Adrenal gland (tissue), 12 donors: Measurements from ENCODE around the gene ACTR8. TPM values are rescaled to one million over a fixed set of nuclear protein-coding genes. Genes with fewer than 3 reads are reported as not detected.
A peak's percentile ranks its signal among the peaks of the same experiment; 100 is the strongest.

ENCODE experiments used
- DNase-seq, 7 donors: peaks; one replicate each; pipeline ENCODE4 v3.0.0-alpha.2; 2019 to 2020
- H3K27ac ChIP-seq, 5 donors: fragments of 200-600 bp; sonication (generic) in 4 of 5; 1 replicate in 3 of 5; 2 replicates in 2 of 5; pipeline versions ENCODE4 v1.5.1 to v1.8.0; 2016 to 2020; ENCODE audit warnings: mild to moderate bottlenecking in 1 of 5
- H3K27me3 ChIP-seq: fragments of 200-600 bp; 2 replicates; pipeline ENCODE4 v1.8.0; 2021
- H3K36me3 ChIP-seq, 2 donors: fragments of 200-600 bp; replicated peaks in 1 of 2; 1 replicate in 1 of 2; 2 replicates in 1 of 2; pipeline versions ENCODE4 v1.5.1 to v1.8.0; 2018 to 2022
- H3K4me1 ChIP-seq, 2 donors: fragments of 200-600 bp; replicated peaks in 1 of 2; 1 replicate in 1 of 2; 2 replicates in 1 of 2; pipeline versions ENCODE4 v1.5.1 to v1.8.0; 2018 to 2021
- H3K4me3 ChIP-seq, 4 donors: fragments of 200-600 bp; sonication (generic) in 3 of 4; one replicate each; pipeline ENCODE4 v1.5.1; 2016 to 2018
- H3K9me3 ChIP-seq, 3 donors: fragments of 200-600 bp; sonication (generic) in 1 of 3; replicated peaks in 1 of 3; 1 replicate in 2 of 3; 2 replicates in 1 of 3; pipeline versions ENCODE4 v1.5.1 to v1.8.0; 2016 to 2021
- POLR2A ChIP-seq, 2 donors: fragments of 450-650 bp; IDR thresholded peaks; one replicate each; pipeline ENCODE4 v1.6.1; 2017; ENCODE audit warnings: antibody characterized with exemption in 2 of 2, mild to moderate bottlenecking in 2 of 2, moderate library complexity in 1 of 2
- WGBS, 4 donors: extraction: QIAGEN DNeasy Blood & Tissue Kit in 2 of 4; methylation state at CpG; one replicate each; pipeline versions ENCODE4 v1.1.5 to v1.1.7; 2013 to 2017; 5-methylcytosine and 5-hydroxymethylcytosine counted together
- intact Hi-C, 2 donors: fragments of 100-400 bp; cut with DNase I; formaldehyde crosslinking; loops; one replicate each; pipeline versions ENCODE4 v1.14.1 to v1.15.0; 2022 to 2023
- polyA plus RNA-seq, 3 donors: library from polyadenylated mRNA; stranded (reverse); fragments of 200-250 nt in 2 of 3; fragments of 350-450 nt in 1 of 3; fragmentation: Illumina TruSeq in 1 of 3; extraction: RNeasy Lipid Tissue Mini Kit (QIAGEN cat#74804) in 1 of 3; gene quantifications; one replicate each; pipeline ENCODE4 v1.2.3, GENCODE V29; 2013 to 2014
- total RNA-seq, 9 donors: library from RNA; depleted of rRNA in 4 of 9; stranded (reverse); fragments of >200 nt in 4 of 9; fragments of 120-200 nt in 1 of 9; fragmentation: NEBNext Ultra II Directional in 1 of 9; extraction: Animal tissue kit (Norgen Biotek cat#: 25700) in 1 of 9; gene quantifications; one replicate each; pipeline versions ENCODE4 v1.1.0 to v1.2.4, GENCODE V29; 2013 to 2023
- TF ChIP-seq, protein P1 (sequence below), 6 experiments: fragments of 450-650 bp in 4 of 6; fragments of 200-600 bp in 2 of 6; sonication (generic) in 1 of 6; IDR thresholded peaks; 1 replicate in 5 of 6; 2 replicates in 1 of 6; pipeline versions ENCODE4 v1.5.1 to v1.8.0; 2016 to 2021; ENCODE audit warnings: antibody characterized with exemption in 6 of 6, mild to moderate bottlenecking in 2 of 6, moderate library complexity in 1 of 6
- donor health status: healthy with polysubstance abuse.
- donor health status: Bipolar disorder and iron deficiency.
- donor health status: DM: yes; HTN: yes; CAD: no.
- donor health status: DM: no; HTN: no; CAD: no.
- donor health status: DM: no; HTN: no; CAD: no.
- donor health status: DM: yes; HTN: yes; CAD: no.

ACTR8 gene
- total and polyA plus RNA-seq, 12 donors: 5.8 to 42.2 (median 21.1) TPM

- H3K27ac ChIP-seq: peak overlapping the region; percentile 41 to 97 (median 89)
- DNase-seq: peak; percentile 29 to 80 (median 40)
- intact Hi-C loops: no loop called here
- no peaks in the 10 kb centered on the region for H3K9me3 ChIP-seq
- H3K4me1 ChIP-seq: peaks cover 7 to 22% of the 10 kb centered on the region in 2 donors
- peak overlapping the region; percentile 31 to 97 (median 84) for H3K4me3 ChIP-seq
- H3K27me3 ChIP-seq: no peaks in the 10 kb centered on the region
- no peak for TF ChIP-seq POLR2A (IDR thresholded peaks at IDR 0.05)
- TF ChIP-seq, protein P1, sequence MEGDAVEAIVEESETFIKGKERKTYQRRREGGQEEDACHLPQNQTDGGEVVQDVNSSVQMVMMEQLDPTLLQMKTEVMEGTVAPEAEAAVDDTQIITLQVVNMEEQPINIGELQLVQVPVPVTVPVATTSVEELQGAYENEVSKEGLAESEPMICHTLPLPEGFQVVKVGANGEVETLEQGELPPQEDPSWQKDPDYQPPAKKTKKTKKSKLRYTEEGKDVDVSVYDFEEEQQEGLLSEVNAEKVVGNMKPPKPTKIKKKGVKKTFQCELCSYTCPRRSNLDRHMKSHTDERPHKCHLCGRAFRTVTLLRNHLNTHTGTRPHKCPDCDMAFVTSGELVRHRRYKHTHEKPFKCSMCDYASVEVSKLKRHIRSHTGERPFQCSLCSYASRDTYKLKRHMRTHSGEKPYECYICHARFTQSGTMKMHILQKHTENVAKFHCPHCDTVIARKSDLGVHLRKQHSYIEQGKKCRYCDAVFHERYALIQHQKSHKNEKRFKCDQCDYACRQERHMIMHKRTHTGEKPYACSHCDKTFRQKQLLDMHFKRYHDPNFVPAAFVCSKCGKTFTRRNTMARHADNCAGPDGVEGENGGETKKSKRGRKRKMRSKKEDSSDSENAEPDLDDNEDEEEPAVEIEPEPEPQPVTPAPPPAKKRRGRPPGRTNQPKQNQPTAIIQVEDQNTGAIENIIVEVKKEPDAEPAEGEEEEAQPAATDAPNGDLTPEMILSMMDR (IDR thresholded peaks at IDR 0.05): no peak
- H3K36me3 ChIP-seq: peaks cover 0 to 12% of the 10 kb centered on the region in 2 donors
- WGBS, 4 donors: 3 to 8% (median 5%) methylated on average over 21 of the region's 21 CpGs
These were observed 8.9 kb upstream of the ACTR8 start for GRCh38 chr3:53890726-53891475.

DNA sequence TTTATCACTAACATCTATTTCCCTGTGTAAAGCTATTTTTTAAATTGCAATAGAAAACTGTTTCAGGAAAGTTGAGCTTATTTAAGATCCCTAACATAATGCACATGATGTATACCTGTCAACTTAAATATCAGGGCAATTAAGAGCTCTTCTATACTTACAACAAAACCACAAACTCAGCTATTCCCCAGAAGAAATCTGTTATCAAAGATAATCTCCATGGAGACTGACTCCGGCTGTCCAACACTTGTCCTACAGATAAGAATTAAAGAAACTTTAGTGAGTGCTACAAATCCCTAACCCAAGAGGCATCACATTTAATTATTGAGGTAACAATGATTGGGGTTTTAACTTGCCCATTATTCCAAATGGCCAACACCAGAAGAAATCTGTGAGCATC is 6.3 kb upstream of the ACTR8 start:
- Histone ChIP-seq H3K4me3 (no peak overlapping the region), H3K36me3 (peaks cover 0 to 30% of the 10 kb centered on the region in 2 donors), H3K4me1 (peaks cover 7 to 22% of the 10 kb centered on the region in 2 donors), H3K27me3 (no peaks in the 10 kb centered on the region), H3K9me3 (no peaks in the 10 kb centered on the region), H3K27ac (no peak overlapping the region)
- DNase-seq: no peak
- intact Hi-C loops: no loop called here
- WGBS, 4 donors: 34 to 50% (median 46%) methylated on average over 1 of the region's 1 CpG
- no peak for TF ChIP-seq POLR2A (IDR thresholded peaks at IDR 0.05)
- TF ChIP-seq, protein P1 (IDR thresholded peaks at IDR 0.05): no peak

GRCh38 chr3:53887446-53887845 is 5.5 kb upstream of the ACTR8 start:
- DNase-seq: no peak
- Histone ChIP-seq H3K27me3 (no peaks in the 10 kb centered on the region), H3K4me3 (no peak overlapping the region), H3K9me3 (no peaks in the 10 kb centered on the region), H3K36me3 (peaks cover 0 to 30% of the 10 kb centered on the region in 2 donors), H3K27ac (no peak overlapping the region), H3K4me1 (peaks cover 7 to 22% of the 10 kb centered on the region in 2 donors)
- intact Hi-C loops: no loop called here
- TF ChIP-seq, protein P1 (IDR thresholded peaks at IDR 0.05): no peak

GRCh38 chr3:53885239-53885638 is 3.3 kb upstream of the ACTR8 start:
- WGBS, 4 donors: 87 to 92% (median 89%) methylated on average over 3 of the region's 3 CpGs
- Histone ChIP-seq H3K36me3 (peaks cover 0 to 30% of the 10 kb centered on the region in 2 donors), H3K9me3 (no peaks in the 10 kb centered on the region), H3K4me1 (peaks cover 10 to 26% of the 10 kb centered on the region in 2 donors), H3K4me3 (no peak overlapping the region), H3K27ac (no peak overlapping the region), H3K27me3 (no peaks in the 10 kb centered on the region)
- TF ChIP-seq, protein P1 (IDR thresholded peaks at IDR 0.05): no peak
- no peak for TF ChIP-seq POLR2A (IDR thresholded peaks at IDR 0.05)
- intact Hi-C loops: no loop called here
- no peak for DNase-seq
